ENCODE data around the gene WDR45B.

DNA sequence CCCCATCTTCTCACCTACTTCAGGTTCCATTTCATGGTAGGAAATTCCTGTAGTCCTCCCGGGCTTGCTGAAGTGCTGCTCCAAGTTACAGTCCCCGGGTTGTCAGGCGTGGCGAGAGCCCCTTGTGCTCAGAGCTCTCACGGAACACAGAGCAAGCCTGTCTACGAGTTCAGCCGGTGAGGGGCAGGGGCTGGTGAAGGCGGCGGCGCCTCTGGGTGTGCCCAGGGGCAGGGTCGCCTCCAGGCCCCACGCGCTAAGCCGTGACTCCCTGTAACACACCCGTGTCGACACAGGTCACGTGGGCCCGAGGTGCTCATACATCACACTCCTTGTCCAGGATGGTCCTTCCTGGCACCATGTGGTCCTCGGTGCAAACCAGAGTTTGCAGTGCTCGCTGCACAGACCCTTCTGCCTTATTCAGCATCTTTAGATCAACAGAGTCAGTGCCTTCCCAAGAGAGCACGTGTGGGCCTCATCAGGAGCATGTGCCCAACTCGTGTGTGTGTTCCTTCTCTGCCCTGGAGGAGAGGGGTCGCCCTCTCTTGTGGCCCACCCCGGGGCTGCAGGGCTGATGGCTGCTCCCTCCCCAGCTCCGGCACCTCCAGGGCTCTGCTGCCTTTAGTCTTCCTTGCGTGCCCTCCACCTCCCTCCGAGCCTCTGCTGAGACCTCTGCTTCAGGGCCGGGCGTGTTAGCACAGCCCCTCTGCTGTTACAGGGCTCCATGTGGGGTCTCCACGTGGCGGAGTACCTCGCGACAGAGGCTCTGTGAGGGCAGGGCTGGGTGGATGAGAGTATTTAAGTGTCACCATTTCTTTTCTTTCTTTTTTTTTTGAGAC lies 51.2 kb downstream of the WDR45B start:
- TF ChIP-seq, protein P1, sequence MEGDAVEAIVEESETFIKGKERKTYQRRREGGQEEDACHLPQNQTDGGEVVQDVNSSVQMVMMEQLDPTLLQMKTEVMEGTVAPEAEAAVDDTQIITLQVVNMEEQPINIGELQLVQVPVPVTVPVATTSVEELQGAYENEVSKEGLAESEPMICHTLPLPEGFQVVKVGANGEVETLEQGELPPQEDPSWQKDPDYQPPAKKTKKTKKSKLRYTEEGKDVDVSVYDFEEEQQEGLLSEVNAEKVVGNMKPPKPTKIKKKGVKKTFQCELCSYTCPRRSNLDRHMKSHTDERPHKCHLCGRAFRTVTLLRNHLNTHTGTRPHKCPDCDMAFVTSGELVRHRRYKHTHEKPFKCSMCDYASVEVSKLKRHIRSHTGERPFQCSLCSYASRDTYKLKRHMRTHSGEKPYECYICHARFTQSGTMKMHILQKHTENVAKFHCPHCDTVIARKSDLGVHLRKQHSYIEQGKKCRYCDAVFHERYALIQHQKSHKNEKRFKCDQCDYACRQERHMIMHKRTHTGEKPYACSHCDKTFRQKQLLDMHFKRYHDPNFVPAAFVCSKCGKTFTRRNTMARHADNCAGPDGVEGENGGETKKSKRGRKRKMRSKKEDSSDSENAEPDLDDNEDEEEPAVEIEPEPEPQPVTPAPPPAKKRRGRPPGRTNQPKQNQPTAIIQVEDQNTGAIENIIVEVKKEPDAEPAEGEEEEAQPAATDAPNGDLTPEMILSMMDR (IDR thresholded peaks at IDR 0.05; ENCODE audit: poor library complexity), result no peak
- no peak for TF ChIP-seq EZH2 (IDR thresholded peaks at IDR 0.05; ENCODE audit: borderline replicate concordance)

Data from hepatocyte (in vitro differentiated cells).